ENCODE measurements around the gene FURIN. TPM values are rescaled to one million over a fixed set of nuclear protein-coding genes. Genes with fewer than 3 reads are reported as not detected.

The FURIN gene
- total and polyA plus RNA-seq, 9 of the 15 experiments (the other 6 are each of a cell fraction or from before 2014, with no cell fraction given), result 0.92 to 99.9 (median 34.8) TPM

GRCh38 chr15:90895571-90896117 is 27.3 kb downstream of the FURIN start (continued):
- TF ChIP-seq CHAMP1 (IDR thresholded peaks at IDR 0.05), result no peak
- TF ChIP-seq ZNF695 (CRISPR knock-in tag; IDR thresholded peaks at IDR 0.05), result no peak
- peak; percentile 66 for TF ChIP-seq SMARCA4 (IDR thresholded peaks at IDR 0.05)
- TF ChIP-seq ZFP30 (CRISPR knock-in tag; IDR thresholded peaks at IDR 0.05; ENCODE audit: borderline replicate concordance), result no peak
- no peak for TF ChIP-seq ZKSCAN3 (CRISPR knock-in tag; IDR thresholded peaks at IDR 0.05)
- TF ChIP-seq GABPB2 (CRISPR knock-in tag; conservative IDR thresholded peaks at IDR 0.05), result no peak
- no peak for TF ChIP-seq KLF6 (CRISPR knock-in tag; IDR thresholded peaks at IDR 0.05; ENCODE audit: borderline replicate concordance)
- peak; percentile 53; the same call in 1 of the 2 replicates for TF ChIP-seq SP1 (CRISPR knock-in tag; IDR thresholded peaks at IDR 0.05)
- TF ChIP-seq ZFP36 (IDR thresholded peaks at IDR 0.05; ENCODE audit: low read depth, low read length, partially characterized antibody), result no peak
- TF ChIP-seq MXD1 (CRISPR knock-in tag; IDR thresholded peaks at IDR 0.05; ENCODE audit: borderline replicate concordance, poor library complexity, severe bottlenecking), result no peak
- no peak for TF ChIP-seq FOXJ3 (CRISPR knock-in tag; IDR thresholded peaks at IDR 0.05)
- TF ChIP-seq PKNOX1 (IDR thresholded peaks at IDR 0.05), result peak; percentile 97
- TF ChIP-seq SRSF3 (IDR thresholded peaks at IDR 0.05; ENCODE audit: insufficient read depth, low read length), result no peak
- no peak for TF ChIP-seq ZC3H4 (CRISPR knock-in tag; IDR thresholded peaks at IDR 0.05; ENCODE audit: borderline replicate concordance)
- no peak for TF ChIP-seq MCM7 (IDR thresholded peaks at IDR 0.05)
- TF ChIP-seq POLR3A (IDR thresholded peaks at IDR 0.05; ENCODE audit: borderline replicate concordance, extremely low read depth, insufficient read depth, insufficient read length), result no peak
- no peak for TF ChIP-seq ARID2 (IDR thresholded peaks at IDR 0.05)
- no peak for TF ChIP-seq ZC3H8 (IDR thresholded peaks at IDR 0.05)
- no peak for TF ChIP-seq BDP1 (IDR thresholded peaks at IDR 0.05; ENCODE audit: insufficient read depth, insufficient read length)
- no peak for TF ChIP-seq BRCA1 (IDR thresholded peaks at IDR 0.05)
- no peak for TF ChIP-seq BRCA1 (CRISPR knock-in tag; IDR thresholded peaks at IDR 0.05)
- peak; percentile 24; the same call in 1 of the 2 replicates for TF ChIP-seq NFE2 (IDR thresholded peaks at IDR 0.05; ENCODE audit: low read depth)
- TF ChIP-seq HMGXB4 (CRISPR knock-in tag; IDR thresholded peaks at IDR 0.05), result no peak
- TF ChIP-seq ARID3A (IDR thresholded peaks at IDR 0.05; ENCODE audit: borderline replicate concordance, low read depth, low read length), result peak; percentile 77; the same call in 1 of the 2 replicates

All from K562 (cell line).